ENCODE data around the gene DDX24.

GRCh38 chr14:94000267-94000666 lies 80.7 kb downstream of the DDX24 start:
- TF ChIP-seq CTCF (conservative IDR thresholded peaks at IDR 0.05; ENCODE audit: low read length): no peak
- TF ChIP-seq EZH2phosphoT487 (IDR thresholded peaks at IDR 0.05; ENCODE audit: borderline replicate concordance, low read depth, low read length): no peak

Data from OCI-LY7 (cell line).